Measurements from ENCODE around the gene KLHL21.
"Not testable (repeated sequence)": the region's sequence is repeated elsewhere in the genome, so short reads cannot be mapped to it uniquely, and the experiment has no call there.

Gene KLHL21

GRCh38 chr1:6602669-6603237, at the start of gene KLHL21:
Gene KLHL21, minus strand, starts transcription at chr1:6602869. Its CDS starts 52 bp downstream, at chr1:6602817.
- in situ Hi-C loops (cut with HindIII; ENCODE audit: low pct_unique_long_range_greater_than_20kb, low sequenced_read_pairs), result no loop called here
- no peak for TF ChIP-seq JUND (IDR thresholded peaks at IDR 0.05; ENCODE audit: low read depth)
- DNase-seq (ENCODE audit: low read depth in 1 of 2, low spot score in 1 of 2), result peak; percentile 66 to 90

DNA sequence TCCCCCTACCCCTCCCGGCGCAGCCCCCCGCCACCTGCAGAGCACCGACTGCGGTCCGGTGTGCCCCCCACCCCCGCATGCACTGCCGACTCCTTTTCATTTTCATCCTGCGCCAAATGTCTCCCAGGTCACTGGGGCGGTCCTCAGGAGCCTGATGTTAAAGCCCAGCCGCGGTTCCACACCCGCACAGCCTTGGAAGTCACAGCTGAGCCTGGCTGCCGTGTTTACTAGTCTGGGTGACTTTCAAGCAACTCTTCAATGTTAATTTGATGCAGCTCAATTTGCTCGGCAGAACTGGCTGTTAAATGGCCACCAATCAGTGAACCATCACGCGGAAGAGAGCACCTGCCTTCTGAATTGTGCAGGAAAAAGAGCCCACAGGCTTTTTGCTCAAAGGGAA, 49.2 kb upstream of the KLHL21 start:
- DNase-seq (ENCODE audit: low read depth in 1 of 2, low spot score in 1 of 2), result no peak
- TF ChIP-seq JUND (IDR thresholded peaks at IDR 0.05; ENCODE audit: low read depth), result no peak
- in situ Hi-C loops (cut with HindIII; ENCODE audit: low pct_unique_long_range_greater_than_20kb, low sequenced_read_pairs), result no loop called here

GRCh38 chr1:6648556-6648955, 45.9 kb upstream of the KLHL21 start:
- DNase-seq (ENCODE audit: low read depth in 1 of 2, low spot score in 1 of 2), result no peak
- TF ChIP-seq JUND (IDR thresholded peaks at IDR 0.05; ENCODE audit: low read depth), result no peak
- in situ Hi-C loops (cut with HindIII; ENCODE audit: low pct_unique_long_range_greater_than_20kb, low sequenced_read_pairs), result no loop called here

DNA sequence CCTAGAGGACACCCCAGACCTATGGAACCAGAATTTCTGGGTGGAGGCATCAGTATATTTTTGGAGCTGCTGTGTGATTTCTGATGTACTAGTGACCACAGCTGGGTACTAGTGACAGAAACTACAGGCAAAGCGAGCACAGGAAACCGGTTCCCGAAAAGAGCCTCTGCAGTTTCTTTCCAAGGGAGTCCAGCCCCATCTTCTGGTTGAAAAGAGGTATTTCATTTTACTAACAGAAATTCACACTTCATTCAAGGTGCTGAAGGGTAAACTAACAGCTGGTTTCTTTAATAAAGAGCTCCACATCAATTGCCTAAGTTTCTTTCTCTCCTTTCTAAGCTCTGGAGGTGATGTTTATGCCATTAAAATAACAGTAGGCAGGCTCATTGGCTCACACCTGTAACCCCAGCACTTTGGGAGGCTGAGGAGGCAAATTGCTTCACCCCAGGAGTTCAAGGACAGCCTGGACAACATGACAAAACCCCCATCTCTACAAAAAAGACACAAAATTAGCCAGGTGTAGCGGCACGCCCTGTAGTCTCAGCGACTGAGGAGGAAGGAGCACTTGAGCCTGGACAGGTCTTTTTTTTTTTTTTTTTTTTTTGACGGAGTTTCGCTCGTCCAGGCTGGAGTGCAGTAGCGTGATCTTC, 44.0 kb upstream of the KLHL21 start:
- in situ Hi-C loops (cut with HindIII; ENCODE audit: low pct_unique_long_range_greater_than_20kb, low sequenced_read_pairs), result no loop called here
- DNase-seq (ENCODE audit: low read depth in 1 of 2, low spot score in 1 of 2), result peak; percentile 54 to 74
- no peak for TF ChIP-seq JUND (IDR thresholded peaks at IDR 0.05; ENCODE audit: low read depth)

DNA sequence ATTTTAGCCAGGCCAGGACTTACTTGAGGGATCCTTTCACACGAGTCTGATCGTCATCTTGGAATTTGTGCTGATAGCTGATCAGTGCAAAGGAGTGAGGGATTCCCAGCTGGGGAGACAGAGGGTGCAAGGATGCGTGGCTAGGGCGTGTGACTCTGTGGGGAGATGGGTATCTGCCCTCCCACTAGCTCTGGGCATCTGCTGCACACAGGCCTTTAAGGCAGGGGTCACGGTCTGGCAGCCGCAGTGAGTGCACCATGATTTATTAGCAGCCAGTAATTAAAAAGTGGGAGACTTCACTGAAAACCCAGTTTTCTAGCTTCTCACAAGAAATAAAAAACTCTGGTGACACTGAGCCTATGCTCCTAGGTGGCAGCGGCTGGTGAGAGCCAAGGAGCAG, 42.3 kb upstream of the KLHL21 start:
- no peak for TF ChIP-seq JUND (IDR thresholded peaks at IDR 0.05; ENCODE audit: low read depth)
- in situ Hi-C loops (cut with HindIII; ENCODE audit: low pct_unique_long_range_greater_than_20kb, low sequenced_read_pairs), result no loop called here
- DNase-seq (ENCODE audit: low read depth in 1 of 2, low spot score in 1 of 2), result no peak

GRCh38 chr1:6640867-6641266, 38.2 kb upstream of the KLHL21 start:
- in situ Hi-C loops (cut with HindIII; ENCODE audit: low pct_unique_long_range_greater_than_20kb, low sequenced_read_pairs); DNase-seq (ENCODE audit: low read depth in 1 of 2, low spot score in 1 of 2): not testable (repeated sequence)

GRCh38 chr1:6638226-6638625, 35.6 kb upstream of the KLHL21 start:
- TF ChIP-seq JUND (IDR thresholded peaks at IDR 0.05; ENCODE audit: low read depth), result no peak
- in situ Hi-C loops (cut with HindIII; ENCODE audit: low pct_unique_long_range_greater_than_20kb, low sequenced_read_pairs), result no loop called here
- no peak for DNase-seq (ENCODE audit: low read depth in 1 of 2, low spot score in 1 of 2)

DNA sequence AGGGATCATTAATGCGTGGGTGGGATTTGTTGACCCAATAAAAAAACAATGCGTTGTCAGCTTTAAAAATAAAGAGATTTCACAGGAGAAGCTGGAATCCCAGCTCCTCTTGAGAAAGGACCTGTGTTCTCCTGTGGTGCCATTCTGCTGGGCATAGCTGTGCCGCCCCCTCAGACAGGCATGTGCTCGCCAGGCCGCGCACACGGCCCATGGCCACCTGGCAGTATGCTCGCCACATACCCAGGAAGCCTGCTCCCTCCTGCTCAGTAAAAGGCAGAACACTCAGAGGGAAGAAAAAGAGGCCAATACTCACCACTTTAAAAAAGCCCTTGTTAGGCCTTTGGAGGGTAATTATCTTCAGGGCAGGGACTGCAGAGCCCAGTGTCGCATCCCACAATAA, 35.1 kb upstream of the KLHL21 start:
- in situ Hi-C loops (cut with HindIII; ENCODE audit: low pct_unique_long_range_greater_than_20kb, low sequenced_read_pairs), result no loop called here
- no peak for DNase-seq (ENCODE audit: low read depth in 1 of 2, low spot score in 1 of 2)
- TF ChIP-seq JUND (IDR thresholded peaks at IDR 0.05; ENCODE audit: low read depth), result no peak

DNA sequence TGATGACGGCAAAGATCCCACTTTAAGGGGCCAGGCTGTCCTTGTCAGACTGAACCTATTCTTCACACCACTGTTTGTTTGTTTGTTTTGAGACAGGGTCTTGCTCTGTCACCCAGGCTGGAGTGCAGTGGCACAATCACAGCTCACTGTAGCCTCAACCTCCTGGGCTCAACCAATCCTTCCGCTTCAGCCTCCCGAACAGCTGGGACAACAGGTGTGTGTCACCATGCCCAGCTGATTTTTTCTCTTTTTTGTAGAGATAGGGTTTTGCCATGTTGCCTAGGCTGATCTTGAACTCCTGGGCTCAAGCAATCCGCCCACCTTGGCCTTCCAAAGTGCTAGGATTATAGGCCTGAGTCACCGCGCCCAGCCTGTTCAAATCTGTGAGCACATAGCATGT, 34.1 kb upstream of the KLHL21 start:
- DNase-seq (ENCODE audit: low read depth in 1 of 2, low spot score in 1 of 2); in situ Hi-C loops (cut with HindIII; ENCODE audit: low pct_unique_long_range_greater_than_20kb, low sequenced_read_pairs): not testable (repeated sequence)

- no peak for DNase-seq (ENCODE audit: low read depth in 1 of 2, low spot score in 1 of 2)
- in situ Hi-C loops (cut with HindIII; ENCODE audit: low pct_unique_long_range_greater_than_20kb, low sequenced_read_pairs), result no loop called here
- TF ChIP-seq JUND (IDR thresholded peaks at IDR 0.05; ENCODE audit: low read depth), result no peak
These were observed 33.5 kb upstream of the KLHL21 start for GRCh38 chr1:6635910-6636760.

- no peak for TF ChIP-seq JUND (IDR thresholded peaks at IDR 0.05; ENCODE audit: low read depth)
- in situ Hi-C loops (cut with HindIII; ENCODE audit: low pct_unique_long_range_greater_than_20kb, low sequenced_read_pairs), result no loop called here
- no peak for DNase-seq (ENCODE audit: low read depth in 1 of 2, low spot score in 1 of 2)
These were observed 32.7 kb upstream of the KLHL21 start for GRCh38 chr1:6635161-6635909.

GRCh38 chr1:6634371-6635052, 31.8 kb upstream of the KLHL21 start:
- in situ Hi-C loops (cut with HindIII; ENCODE audit: low pct_unique_long_range_greater_than_20kb, low sequenced_read_pairs), result no loop called here
- TF ChIP-seq JUND (IDR thresholded peaks at IDR 0.05; ENCODE audit: low read depth), result no peak
- peak; percentile 47 to 48 for DNase-seq (ENCODE audit: low read depth in 1 of 2, low spot score in 1 of 2)

All from T47D (cell line).